ENCODE measurements around the gene SEMA4B.

DNA sequence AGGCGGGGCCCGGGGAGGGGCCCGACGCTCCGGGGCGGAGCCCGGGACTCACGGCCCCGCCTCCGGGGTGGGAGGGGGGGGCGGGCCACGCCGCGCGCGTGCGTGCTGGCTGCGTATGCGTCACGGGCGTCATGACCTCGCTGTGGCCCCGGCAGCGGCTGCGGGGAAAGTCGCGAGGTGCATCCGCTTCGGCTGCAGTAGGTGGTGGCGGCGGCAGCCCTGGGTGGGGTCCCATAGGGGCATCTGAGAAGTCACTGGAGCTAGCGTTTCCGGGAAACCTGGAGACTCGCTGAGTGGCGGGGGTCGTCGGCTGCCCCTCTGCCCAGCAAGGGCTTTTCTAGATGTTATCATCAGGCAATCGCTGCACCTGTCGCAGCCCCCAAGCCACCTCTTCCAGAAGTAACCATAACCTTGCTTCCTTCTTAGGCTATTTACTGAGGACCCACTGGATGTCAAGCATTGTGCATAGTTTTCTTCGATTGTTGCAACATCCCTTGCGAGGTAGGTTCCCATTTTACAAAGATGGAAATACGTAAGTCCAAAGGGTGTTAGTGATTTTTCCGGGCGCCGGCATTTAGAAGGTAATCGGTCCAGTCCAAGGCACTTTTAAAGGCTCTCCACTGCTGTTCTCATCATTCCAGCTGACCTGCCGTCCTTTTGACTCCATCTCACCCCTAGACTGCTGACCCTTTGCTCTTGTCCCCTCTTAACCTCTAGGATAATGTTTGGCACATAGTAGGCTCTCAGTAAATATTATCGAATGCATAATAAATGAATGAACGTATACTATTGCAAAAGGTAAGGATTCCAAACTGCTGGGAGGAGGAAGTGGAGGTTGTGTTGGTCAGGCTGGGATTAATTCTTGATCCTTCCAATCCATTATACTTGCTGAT lies 33.2 kb downstream of the SEMA4B start, which contains the start of gene GDPGP1:
- TF ChIP-seq, protein P1, sequence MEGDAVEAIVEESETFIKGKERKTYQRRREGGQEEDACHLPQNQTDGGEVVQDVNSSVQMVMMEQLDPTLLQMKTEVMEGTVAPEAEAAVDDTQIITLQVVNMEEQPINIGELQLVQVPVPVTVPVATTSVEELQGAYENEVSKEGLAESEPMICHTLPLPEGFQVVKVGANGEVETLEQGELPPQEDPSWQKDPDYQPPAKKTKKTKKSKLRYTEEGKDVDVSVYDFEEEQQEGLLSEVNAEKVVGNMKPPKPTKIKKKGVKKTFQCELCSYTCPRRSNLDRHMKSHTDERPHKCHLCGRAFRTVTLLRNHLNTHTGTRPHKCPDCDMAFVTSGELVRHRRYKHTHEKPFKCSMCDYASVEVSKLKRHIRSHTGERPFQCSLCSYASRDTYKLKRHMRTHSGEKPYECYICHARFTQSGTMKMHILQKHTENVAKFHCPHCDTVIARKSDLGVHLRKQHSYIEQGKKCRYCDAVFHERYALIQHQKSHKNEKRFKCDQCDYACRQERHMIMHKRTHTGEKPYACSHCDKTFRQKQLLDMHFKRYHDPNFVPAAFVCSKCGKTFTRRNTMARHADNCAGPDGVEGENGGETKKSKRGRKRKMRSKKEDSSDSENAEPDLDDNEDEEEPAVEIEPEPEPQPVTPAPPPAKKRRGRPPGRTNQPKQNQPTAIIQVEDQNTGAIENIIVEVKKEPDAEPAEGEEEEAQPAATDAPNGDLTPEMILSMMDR (IDR thresholded peaks at IDR 0.05): no peak
- no peak for TF ChIP-seq EZH2 (IDR thresholded peaks at IDR 0.05; ENCODE audit: borderline replicate concordance, insufficient read depth, low read depth, low read length, poor library complexity, severe bottlenecking)
